Esophagus muscularis mucosa (tissue), 4 donors: ENCODE results near the gene HOXD8. TPM values are rescaled to one million over a fixed set of nuclear protein-coding genes. Genes with fewer than 3 reads are reported as not detected.

Experiments
- DNase-seq: peaks from one replicate; pipeline ENCODE4 v3.0.0-alpha.2; 2017; ENCODE audit errors: extremely low spot score
- H3K27ac ChIP-seq, 4 donors: fragments of 200-600 bp; sonication (generic); replicated peaks in 1 of 4; 1 replicate in 3 of 4; 2 replicates in 1 of 4; pipeline ENCODE4 v1.5.1; 2016 to 2019; ENCODE audit warnings: mild to moderate bottlenecking in 1 of 4
- H3K27me3 ChIP-seq, 4 donors: fragments of 200-600 bp; sonication (generic); one replicate each; pipeline versions ENCODE4 v1.5.1 to v1.6.0; 2016 to 2019
- H3K36me3 ChIP-seq, 4 donors: fragments of 200-600 bp; sonication (generic); one replicate each; pipeline ENCODE4 v1.5.1; 2016 to 2019
- H3K4me1 ChIP-seq, 4 donors: fragments of 200-600 bp; sonication (generic); one replicate each; pipeline ENCODE4 v1.5.1; 2016 to 2019
- H3K4me3 ChIP-seq, 4 donors: fragments of 200-600 bp; sonication (generic); 1 replicate in 2 of 4; 2 replicates in 2 of 4; pipeline ENCODE4 v1.5.1; 2016 to 2019; ENCODE audit warnings: mild to moderate bottlenecking in 4 of 4, moderate library complexity in 1 of 4
- H3K9me3 ChIP-seq, 4 donors: fragments of 200-600 bp; sonication (generic); 1 replicate in 3 of 4; 2 replicates in 1 of 4; pipeline ENCODE4 v1.5.1; 2016 to 2019
- EP300 ChIP-seq: sonication (generic); formaldehyde crosslinking; IDR thresholded peaks from one replicate; pipeline ENCODE4 v1.6.1; 2017; ENCODE audit warnings: antibody characterized with exemption
- POLR2A ChIP-seq: fragments of 450-650 bp; IDR thresholded peaks from one replicate; pipeline ENCODE4 v1.6.1; 2017; ENCODE audit warnings: antibody characterized with exemption, moderate library complexity, mild to moderate bottlenecking, low read depth
- POLR2AphosphoS5 ChIP-seq, 2 donors: sonication (generic); formaldehyde crosslinking; IDR thresholded peaks; one replicate each; pipeline ENCODE4 v1.6.1; 2017; ENCODE audit warnings: antibody characterized with exemption in 2 of 2
- WGBS: methylation state at CpG from one replicate; pipeline ENCODE4 v1.1.5; 2018; 5-methylcytosine and 5-hydroxymethylcytosine counted together
- intact Hi-C: fragments of 100-400 bp; cut with DNase I; formaldehyde crosslinking; loops from one replicate; pipeline ENCODE4 v1.15.1; 2023
- total RNA-seq, 4 donors: library from RNA; depleted of rRNA; stranded (reverse); fragments of >200 nt; gene quantifications; one replicate each; pipeline versions ENCODE4 v1.1.0 to v1.2.1, GENCODE V29; 2016
- TF ChIP-seq, protein P1 (sequence below), 3 experiments: fragments of 200-600 bp in 2 of 3; fragments of 450-650 bp in 1 of 3; sonication (generic) in 2 of 3; IDR thresholded peaks; one replicate each; pipeline ENCODE4 v1.5.1; 2017 to 2019; ENCODE audit warnings: antibody characterized with exemption in 3 of 3, mild to moderate bottlenecking in 2 of 3, moderate library complexity in 1 of 3

Gene HOXD8
- total RNA-seq, 4 donors from 2014 or later, result 3.7 to 4.8 (median 4.3) TPM

- intact Hi-C loops, result loop anchor here (10.0 kb wide), 1 partner anchor 1747 kb away; the partner anchor contains the start of gene SP9
- Histone ChIP-seq H3K9me3 (peaks cover 0 to 3% (median 0%) of the 10 kb centered on the region in 4 donors), H3K4me1 (peaks cover 23 to 63% (median 61%) of the 10 kb centered on the region in 4 donors), H3K27ac (no peak overlapping the region), H3K36me3 (no peaks in the 10 kb centered on the region), H3K4me3 (no peak overlapping the region), H3K27me3 (peaks cover 0 to 100% (median 90%) of the 10 kb centered on the region in 4 donors)
- no peak for TF ChIP-seq EP300
- TF ChIP-seq POLR2AphosphoS5 (IDR thresholded peaks at IDR 0.05), result no peak
- TF ChIP-seq, protein P1, sequence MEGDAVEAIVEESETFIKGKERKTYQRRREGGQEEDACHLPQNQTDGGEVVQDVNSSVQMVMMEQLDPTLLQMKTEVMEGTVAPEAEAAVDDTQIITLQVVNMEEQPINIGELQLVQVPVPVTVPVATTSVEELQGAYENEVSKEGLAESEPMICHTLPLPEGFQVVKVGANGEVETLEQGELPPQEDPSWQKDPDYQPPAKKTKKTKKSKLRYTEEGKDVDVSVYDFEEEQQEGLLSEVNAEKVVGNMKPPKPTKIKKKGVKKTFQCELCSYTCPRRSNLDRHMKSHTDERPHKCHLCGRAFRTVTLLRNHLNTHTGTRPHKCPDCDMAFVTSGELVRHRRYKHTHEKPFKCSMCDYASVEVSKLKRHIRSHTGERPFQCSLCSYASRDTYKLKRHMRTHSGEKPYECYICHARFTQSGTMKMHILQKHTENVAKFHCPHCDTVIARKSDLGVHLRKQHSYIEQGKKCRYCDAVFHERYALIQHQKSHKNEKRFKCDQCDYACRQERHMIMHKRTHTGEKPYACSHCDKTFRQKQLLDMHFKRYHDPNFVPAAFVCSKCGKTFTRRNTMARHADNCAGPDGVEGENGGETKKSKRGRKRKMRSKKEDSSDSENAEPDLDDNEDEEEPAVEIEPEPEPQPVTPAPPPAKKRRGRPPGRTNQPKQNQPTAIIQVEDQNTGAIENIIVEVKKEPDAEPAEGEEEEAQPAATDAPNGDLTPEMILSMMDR (IDR thresholded peaks at IDR 0.05), result no peak
- TF ChIP-seq POLR2A, result no peak
- DNase-seq, result no peak
- 6% methylated on average over 22 of the region's 62 CpGs for WGBS
Observed at GRCh38 chr2:176081837-176082524, 47.5 kb upstream of the HOXD8 start.

GRCh38 chr2:176082525-176082823, 47.0 kb upstream of the HOXD8 start:
- H3K4me3 ChIP-seq, result no peak overlapping the region
- TF ChIP-seq EP300, result no peak
- no peak for TF ChIP-seq POLR2A
- TF ChIP-seq POLR2AphosphoS5 (IDR thresholded peaks at IDR 0.05), result no peak
- TF ChIP-seq, protein P1 (IDR thresholded peaks at IDR 0.05), result no peak
- 11% methylated on average over 10 of the region's 10 CpGs for WGBS
- peaks cover 0 to 3% (median 0%) of the 10 kb centered on the region in 4 donors for H3K9me3 ChIP-seq
- H3K36me3 ChIP-seq, result no peaks in the 10 kb centered on the region
- DNase-seq, result no peak
- no peak overlapping the region for H3K27ac ChIP-seq
- H3K4me1 ChIP-seq, result peaks cover 23 to 63% (median 61%) of the 10 kb centered on the region in 4 donors
- intact Hi-C loops, result loop anchor here (10.0 kb wide), 1 partner anchor 1748 kb away; the partner anchor contains the start of gene SP9
- H3K27me3 ChIP-seq, result peaks cover 0 to 100% (median 92%) of the 10 kb centered on the region in 4 donors

- intact Hi-C loops, result loop anchor here (10.0 kb wide), 1 partner anchor 1748 kb away; the partner anchor contains the start of gene SP9
- TF ChIP-seq, protein P1 (IDR thresholded peaks at IDR 0.05), result no peak
- TF ChIP-seq POLR2AphosphoS5 (IDR thresholded peaks at IDR 0.05) (no peak), EP300 (no peak), POLR2A (no peak)
- DNase-seq, result no peak
- Histone ChIP-seq H3K4me3 (peak overlapping the region in 1 of 4 donors; percentile 8), H3K27ac (no peak overlapping the region), H3K9me3 (peaks cover 0 to 3% (median 0%) of the 10 kb centered on the region in 4 donors), H3K36me3 (no peaks in the 10 kb centered on the region), H3K4me1 (peaks cover 28 to 67% (median 65%) of the 10 kb centered on the region in 4 donors), H3K27me3 (peaks cover 3 to 100% (median 95%) of the 10 kb centered on the region in 4 donors)
- 9% methylated on average over 26 of the region's 66 CpGs for WGBS
Observed at GRCh38 chr2:176082824-176083751, 46.4 kb upstream of the HOXD8 start.

DNA sequence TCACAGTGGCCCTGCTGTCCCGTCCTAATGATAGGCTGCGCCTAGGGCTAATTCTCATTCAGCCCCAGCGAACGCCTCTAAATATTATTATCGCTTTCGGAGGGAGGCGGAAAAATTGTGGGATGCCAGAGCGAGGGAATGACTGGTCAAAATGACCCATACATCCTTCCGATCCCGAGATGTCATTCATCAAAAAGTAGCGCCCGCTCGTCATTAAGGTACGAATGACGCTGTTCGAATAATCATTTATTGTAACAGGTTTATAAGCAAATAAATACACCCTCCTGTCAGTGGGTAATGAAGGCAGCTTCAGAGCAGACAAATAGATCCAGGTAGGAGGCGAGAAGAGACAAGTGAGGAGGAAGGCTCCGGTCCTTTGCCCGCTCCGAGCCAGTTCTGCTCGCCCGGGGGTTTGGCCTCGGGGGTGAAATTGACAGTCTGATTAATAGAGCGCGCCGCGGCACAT, 45.7 kb upstream of the HOXD8 start, which contains the start of gene EVX2:
Gene EVX2, minus strand, starts transcription at position 167 of the 466 bp plus-strand sequence. CDS start 186 bp downstream, outside the sequence.
- intact Hi-C loops, result loop anchor here (10.0 kb wide), 1 partner anchor 1749 kb away; the partner anchor contains the start of gene SP9
- Histone ChIP-seq H3K9me3 (peaks cover 0 to 3% (median 0%) of the 10 kb centered on the region in 4 donors), H3K27me3 (peaks cover 5 to 100% (median 95%) of the 10 kb centered on the region in 4 donors), H3K27ac (no peak within 1 kb of the TSS), H3K36me3 (no peaks in the 10 kb centered on the region), H3K4me3 (peak within 1 kb of the TSS in 1 of 4 donors; percentile 8), H3K4me1 (peaks cover 33 to 74% (median 71%) of the 10 kb centered on the region in 4 donors)
- no peak for DNase-seq
- WGBS, result 10% methylated on average over 27 of the region's 27 CpGs
- TF ChIP-seq, protein P1 (IDR thresholded peaks at IDR 0.05), result no peak
